ENCODE results near the gene CFAP20.

Gene CFAP20

GRCh38 chr16:58125041-58125440 lies 4.1 kb downstream of the CFAP20 start:
- DNase-seq (ENCODE audit: low spot score) = no peak

GRCh38 chr16:58124601-58124915 lies 4.6 kb downstream of the CFAP20 start:
- DNase-seq (ENCODE audit: low spot score) (no peak), FAIRE-seq (no peak)

More at GRCh38 chr16:58125041-58125440, 4.1 kb downstream of the CFAP20 start:
- no peak for FAIRE-seq

DNA sequence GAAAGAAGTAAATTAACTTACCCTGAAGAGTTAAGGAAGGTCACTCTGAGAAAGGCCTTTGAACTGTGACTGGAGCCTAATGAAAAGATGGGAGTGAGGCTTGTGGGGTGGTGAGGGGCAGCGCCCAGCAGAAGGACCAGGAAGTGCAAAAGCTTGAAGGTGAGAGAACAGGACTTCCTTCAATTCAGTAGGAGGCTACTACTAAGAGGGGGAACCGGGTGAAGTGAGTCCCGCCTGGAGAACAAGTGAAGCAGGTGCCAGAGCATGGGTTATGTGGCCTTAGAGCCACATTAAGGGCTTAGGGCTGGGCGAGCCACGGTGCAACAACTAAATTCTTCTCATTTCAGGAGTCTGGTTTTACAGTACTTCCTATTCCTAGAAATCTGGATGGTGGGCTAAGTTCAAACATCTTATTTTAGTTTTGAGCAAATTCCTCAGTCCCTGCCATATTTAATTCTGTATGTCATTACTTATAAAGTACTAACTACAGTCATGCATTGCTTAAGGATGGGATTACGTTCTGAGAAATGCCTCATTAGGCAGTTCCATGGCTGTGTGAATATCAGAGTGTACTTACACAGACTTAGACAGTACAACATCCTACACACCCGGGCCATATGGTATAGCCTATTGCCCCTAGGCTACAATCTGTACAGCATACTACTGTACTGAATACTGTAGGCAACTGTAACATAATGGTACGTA lies 5.1 kb downstream of the CFAP20 start:
- FAIRE-seq (no peak), DNase-seq (ENCODE audit: low spot score) (no peak)

DNA sequence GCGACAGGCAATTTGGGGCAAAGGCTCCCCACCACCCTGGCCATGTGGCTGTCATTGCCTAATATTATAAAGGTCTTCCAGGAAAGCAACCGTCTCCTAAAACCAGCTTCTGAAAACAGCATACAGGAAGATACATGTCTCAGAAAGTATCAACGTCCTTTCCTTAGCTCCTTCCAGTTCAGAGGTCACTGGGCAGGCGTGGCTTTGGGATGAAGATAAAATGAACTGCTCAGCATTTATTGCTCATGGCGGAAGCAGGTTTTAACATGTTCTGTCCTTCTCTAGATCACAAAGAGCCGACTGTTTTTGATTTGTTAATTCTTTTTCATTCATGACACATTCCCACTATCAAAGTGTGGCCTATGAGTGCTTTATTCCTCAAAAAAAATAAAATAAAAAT lies 8.0 kb downstream of the CFAP20 start:
- DNase-seq (ENCODE audit: low spot score) = no peak
- FAIRE-seq = no peak

DNA sequence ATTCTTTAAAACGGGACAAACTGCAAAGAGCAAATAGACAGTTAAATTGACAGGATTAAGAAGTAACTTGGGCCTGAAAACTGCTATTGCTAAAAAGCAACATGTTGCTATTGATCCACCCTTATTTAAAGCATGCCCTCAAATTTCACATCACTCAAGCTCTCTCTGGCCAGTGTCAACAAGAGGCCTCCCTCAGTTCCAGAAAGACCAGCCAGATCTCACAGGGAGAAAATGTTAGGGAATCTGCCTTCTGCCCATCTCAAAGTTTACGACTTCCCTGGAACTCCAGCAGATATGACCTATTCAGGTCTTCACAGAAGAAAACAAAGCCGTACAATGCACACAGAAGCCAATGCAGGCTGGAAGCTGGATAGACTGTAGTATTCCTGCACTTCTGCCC lies 8.9 kb downstream of the CFAP20 start:
- FAIRE-seq = no peak
- DNase-seq (ENCODE audit: low spot score) = no peak

DNA sequence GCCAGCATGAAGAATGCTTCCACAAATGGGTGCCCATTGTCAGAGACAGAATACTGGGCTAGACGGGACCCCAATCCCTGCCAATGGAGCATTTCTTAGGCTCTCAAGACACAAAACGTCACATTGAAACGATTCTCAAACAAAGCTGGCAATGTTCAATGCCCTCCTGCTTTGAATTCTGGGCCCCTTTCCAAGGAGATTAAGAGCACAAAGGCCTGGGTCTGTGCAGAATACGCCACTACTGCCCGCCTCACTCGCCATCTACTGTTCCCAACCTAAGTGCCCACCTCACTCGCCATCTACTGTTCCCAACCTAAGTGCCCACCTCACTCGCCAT lies 9.7 kb downstream of the CFAP20 start:
- FAIRE-seq (no peak), DNase-seq (ENCODE audit: low spot score) (no peak)

- FAIRE-seq = no peak
These were observed 10.2 kb downstream of the CFAP20 start for GRCh38 chr16:58118801-58119508.

GRCh38 chr16:58116529-58116928 lies 12.7 kb downstream of the CFAP20 start:
- DNase-seq (ENCODE audit: low spot score) (no peak), FAIRE-seq (no peak)

More at GRCh38 chr16:58118801-58119508, 10.2 kb downstream of the CFAP20 start:
- no peak for DNase-seq (ENCODE audit: low spot score)

DNA sequence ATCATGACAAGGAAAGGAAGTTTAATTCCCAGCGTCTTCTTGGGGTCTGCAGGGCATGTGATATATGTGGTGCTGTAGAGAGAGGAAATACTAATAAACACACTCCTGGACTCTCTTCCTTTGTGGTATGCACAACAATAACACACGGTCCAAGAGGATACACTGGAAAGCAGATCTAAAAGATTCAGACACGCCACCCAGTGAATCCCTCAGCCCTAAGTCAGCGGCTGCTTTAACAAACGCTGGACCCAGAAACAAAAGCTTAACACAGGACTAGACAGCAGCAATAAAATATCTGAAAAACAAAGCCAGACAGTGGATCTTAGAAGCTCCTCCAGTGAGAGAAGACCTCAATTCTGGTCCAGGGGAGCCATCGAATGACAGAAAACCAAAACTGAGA lies 13.1 kb downstream of the CFAP20 start:
- DNase-seq (ENCODE audit: low spot score) = no peak
- no peak for FAIRE-seq

GRCh38 chr16:58114827-58115825 lies 14.1 kb downstream of the CFAP20 start:
- no peak for DNase-seq (ENCODE audit: low spot score)
- no peak for FAIRE-seq

GRCh38 chr16:58111302-58111627 lies 17.9 kb downstream of the CFAP20 start:
- DNase-seq (ENCODE audit: low spot score) = no peak

DNA sequence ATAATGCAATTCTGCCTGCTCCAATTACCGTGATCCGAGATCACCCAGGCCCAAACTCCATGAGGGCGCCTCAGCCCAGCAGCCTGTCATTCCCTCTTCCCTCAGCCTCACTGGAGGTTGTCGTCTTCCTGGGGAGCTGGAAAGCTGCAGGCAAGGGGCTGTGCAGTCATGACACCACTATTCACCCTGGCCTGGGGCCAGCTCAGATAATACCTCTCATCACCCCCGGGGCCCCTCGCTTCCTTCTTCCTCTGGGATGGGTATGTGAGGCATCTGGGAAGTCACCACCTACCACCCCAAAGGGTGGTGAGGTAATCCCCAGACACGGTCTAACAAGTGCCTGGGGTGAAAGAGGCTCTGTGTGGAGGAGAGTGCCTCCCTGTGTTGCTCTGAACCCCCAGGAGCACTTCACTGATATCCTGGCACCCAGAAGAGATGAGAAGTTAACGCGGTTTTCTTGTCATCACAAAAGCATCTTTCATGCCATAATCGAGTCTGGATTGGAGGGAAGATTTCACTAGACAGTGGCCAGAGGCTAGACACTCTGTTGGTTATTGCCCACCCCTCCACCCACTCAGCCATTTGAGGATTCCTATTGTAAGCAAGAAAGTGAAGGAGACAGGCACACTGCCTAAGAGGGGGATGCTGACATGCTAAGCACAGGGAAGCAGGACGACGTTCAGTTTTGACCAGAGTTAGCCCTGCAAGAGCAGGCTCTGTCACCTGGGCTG lies 18.4 kb downstream of the CFAP20 start:
- FAIRE-seq = no peak

More at GRCh38 chr16:58111302-58111627, 17.9 kb downstream of the CFAP20 start:
- no peak for FAIRE-seq

GRCh38 chr16:58109881-58110280 lies 19.3 kb downstream of the CFAP20 start:
- FAIRE-seq = no peak
- DNase-seq (ENCODE audit: low spot score) = no peak

More for the DNA sequence above, 18.4 kb downstream of the CFAP20 start:
- DNase-seq (ENCODE audit: low spot score) = peak; percentile 17

GRCh38 chr16:58109330-58109729 lies 19.9 kb downstream of the CFAP20 start:
- FAIRE-seq (no peak), DNase-seq (ENCODE audit: low spot score) (no peak)

- DNase-seq (ENCODE audit: low spot score) (no peak), FAIRE-seq (no peak)
These were observed 21.5 kb downstream of the CFAP20 start for GRCh38 chr16:58107709-58108108.

DNA sequence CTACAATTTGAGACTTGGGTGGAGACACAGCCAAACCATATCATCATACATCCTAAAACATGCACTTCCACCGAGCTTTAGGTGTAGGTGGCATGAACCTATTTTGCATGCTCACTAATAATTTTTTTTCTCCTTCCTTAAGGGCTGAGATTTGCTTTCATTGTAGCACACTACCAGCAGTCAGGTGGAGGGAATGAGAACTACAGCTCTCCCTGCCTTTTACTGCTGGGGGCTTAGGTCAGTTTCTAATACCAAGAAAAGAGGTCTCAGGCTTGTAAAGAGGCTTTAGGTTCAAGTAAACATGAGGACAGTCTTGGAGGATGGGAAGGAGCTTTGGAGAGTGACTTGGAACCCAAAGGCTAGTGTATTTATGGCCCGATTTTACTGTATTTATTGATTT lies 22.0 kb downstream of the CFAP20 start:
- FAIRE-seq = no peak
- no peak for DNase-seq (ENCODE audit: low spot score)

DNA sequence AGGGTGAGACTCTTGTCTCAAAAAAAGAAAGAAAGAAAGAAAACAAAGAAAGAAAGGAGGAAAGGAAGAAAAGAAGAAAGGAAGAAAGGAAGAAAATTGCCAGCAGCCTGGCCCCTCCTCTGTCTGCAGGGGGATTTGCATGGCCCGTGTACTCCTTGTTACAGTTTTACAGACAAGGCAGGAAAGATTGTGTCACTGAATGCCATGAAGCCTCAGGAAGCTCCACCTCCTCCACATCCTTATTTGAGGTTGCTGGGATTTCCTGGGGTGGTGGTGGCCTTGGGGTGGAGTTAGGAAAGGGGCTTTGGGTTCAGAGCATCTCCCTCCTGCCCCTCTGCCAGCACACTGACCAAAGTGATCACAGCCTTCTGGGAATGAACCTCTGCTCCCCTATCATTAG lies 23.6 kb downstream of the CFAP20 start:
- FAIRE-seq = no peak

DNA sequence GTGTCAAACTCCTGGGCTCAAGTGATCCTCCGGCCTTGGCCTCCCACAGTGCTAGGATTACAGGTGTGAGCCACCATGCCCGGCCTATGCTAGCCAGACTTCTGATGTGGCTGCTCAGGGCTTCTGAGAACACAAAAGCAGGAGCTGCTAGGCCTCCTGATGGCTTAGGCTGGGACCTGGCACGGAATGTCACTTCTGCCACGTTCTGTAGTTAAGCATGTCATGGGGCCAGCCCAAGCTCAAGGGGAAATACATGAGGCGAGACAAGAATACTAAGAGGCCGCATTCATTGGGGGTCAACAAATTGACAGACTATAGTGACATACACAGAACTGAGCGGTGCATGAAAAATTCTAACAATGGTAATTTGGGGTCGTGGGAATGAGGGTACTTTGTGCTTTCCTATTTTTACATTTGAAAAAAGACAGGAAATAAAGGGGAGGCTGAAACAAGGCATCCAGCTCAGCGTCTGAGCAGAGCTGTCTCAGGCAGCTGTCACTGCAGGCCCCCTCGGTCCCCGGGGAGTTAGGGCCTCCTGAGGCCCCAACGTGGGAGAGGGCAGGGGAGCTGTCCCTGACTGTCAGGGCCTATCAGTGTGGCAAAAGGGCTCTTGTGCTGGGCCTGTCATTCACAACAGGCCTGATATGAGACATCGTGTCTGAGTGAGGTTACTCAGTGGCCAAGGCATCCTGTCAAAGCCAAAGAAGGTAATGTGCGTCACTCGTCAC lies 26.4 kb downstream of the CFAP20 start:
- FAIRE-seq = no peak
- no peak for DNase-seq (ENCODE audit: low spot score)

More for the DNA sequence above, 23.6 kb downstream of the CFAP20 start:
- DNase-seq (ENCODE audit: low spot score) = no peak

DNA sequence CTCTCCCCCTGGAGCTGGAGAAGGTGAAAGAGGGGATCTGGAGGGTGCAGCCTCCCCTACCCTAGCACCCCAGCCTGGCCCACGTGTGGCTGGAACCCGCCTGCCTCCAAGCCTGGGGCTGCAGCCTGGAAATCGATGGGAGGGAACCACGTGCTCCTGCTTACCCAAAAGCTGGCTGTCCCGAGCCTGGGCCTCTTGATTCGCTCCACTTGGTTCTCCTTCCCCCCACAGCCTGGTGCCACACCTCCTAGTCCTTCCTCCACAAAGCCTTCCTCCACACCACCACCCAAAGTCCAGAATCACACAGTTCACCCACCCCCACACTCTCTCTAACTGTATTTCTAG lies 29.3 kb downstream of the CFAP20 start:
- DNase-seq (ENCODE audit: low spot score) = no peak
- FAIRE-seq = no peak

DNA sequence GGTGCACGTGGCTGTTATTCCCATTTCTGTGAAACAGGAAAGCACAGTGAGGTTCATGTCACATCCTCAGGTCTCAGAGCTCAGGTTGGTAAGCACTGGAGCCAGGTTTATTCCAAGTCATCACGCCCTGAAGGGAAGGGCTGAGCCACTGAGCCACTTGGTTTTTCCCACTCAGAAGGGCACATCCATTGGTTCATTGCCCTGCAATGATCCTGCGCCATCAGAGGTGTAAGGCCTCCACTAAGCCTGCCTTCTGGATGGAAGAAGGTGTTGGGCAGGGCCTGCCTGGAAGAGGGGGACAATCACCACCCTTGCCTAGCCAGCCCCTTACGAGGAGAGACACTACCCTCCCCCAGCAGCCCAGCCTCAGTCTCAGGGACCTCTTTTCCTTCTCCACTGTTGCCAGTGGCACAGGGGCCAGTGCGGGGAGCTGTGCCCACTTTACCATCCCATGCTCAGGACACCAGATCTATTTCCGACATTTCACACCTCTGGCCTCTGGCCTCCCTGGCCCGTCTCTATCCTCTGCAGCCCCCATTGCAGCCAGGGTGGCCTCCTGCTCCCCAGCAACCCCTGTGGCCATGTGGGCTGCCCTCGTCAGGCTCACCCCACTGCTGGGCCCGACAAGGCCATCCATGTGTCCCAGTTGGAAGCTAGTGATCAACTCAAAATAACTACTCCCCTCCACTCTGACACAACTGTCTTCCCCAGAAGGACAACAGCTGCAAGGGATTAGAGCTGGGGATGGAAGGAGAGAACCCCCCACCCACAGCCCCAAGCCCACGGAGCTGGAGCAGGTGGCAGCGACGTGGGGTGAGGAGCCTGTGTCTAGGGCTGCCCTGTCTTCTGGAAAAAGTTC lies 29.9 kb downstream of the CFAP20 start:
- DNase-seq (ENCODE audit: low spot score) (no peak), FAIRE-seq (no peak)

Measured in RCC 7860 (cell line).